GM19239 (cell line): ENCODE measurements around the gene ASAP3.

Experiments
- DNase-seq: peaks from one replicate; pipeline ENCODE4 v3.0.0; 2011; ENCODE audit warnings: low spot score; ENCODE audit not compliant: insufficient read length
- FAIRE-seq: peaks from 2 replicates; lab custom pipeline; 2011; peaks lifted over from hg19 to GRCh38; lab: Jason Lieb, UNC

ASAP3 gene

GRCh38 chr1:23453455-23454000, 30.5 kb downstream of the ASAP3 start:
- FAIRE-seq (no peak), DNase-seq (no peak)

GRCh38 chr1:23452011-23452411, 32.0 kb downstream of the ASAP3 start:
- DNase-seq (no peak), FAIRE-seq (no peak)

DNA sequence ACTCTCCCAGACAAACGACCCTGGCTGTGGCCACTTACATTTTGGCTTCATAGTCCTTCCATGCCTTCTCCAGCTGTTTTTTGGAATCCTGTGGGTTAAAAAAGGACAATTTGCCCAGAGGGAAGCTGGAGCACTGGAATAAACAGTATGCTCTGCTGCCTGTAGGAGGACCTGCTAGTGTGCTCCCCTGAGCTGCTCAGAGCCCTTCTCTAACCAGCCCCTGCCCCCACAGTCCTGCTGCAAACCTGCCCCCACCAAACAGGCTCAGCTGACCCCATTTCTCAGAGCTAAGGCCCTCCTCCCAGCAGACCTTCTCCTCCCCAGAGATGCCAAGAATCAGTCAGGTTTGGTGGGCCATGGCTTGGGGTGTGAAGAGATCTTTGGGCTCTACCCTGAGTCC, 32.5 kb downstream of the ASAP3 start:
- DNase-seq: no peak
- no peak for FAIRE-seq

DNA sequence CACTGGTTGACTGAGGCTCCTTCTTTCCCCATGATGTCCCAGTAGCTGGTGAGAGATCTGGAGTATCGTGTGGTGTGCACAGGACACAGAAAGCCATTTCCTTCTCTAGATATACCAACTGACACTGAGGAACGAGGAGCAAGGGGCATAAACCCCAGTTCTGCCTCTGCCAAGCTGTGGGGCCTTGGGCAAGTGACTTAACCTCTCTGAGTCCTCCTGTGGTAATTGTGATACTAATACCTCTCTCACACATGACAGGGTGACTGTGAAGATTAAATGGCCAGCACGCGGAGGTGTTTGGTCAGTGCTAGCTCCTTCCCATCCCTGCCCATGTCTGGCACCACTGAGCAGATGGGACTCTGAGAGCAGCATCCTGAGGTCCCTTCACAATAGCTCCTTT, 33.1 kb downstream of the ASAP3 start:
- DNase-seq (no peak), FAIRE-seq (no peak)

- FAIRE-seq (no peak), DNase-seq (no peak)
These were observed 34.0 kb downstream of the ASAP3 start for GRCh38 chr1:23449958-23450357.

DNA sequence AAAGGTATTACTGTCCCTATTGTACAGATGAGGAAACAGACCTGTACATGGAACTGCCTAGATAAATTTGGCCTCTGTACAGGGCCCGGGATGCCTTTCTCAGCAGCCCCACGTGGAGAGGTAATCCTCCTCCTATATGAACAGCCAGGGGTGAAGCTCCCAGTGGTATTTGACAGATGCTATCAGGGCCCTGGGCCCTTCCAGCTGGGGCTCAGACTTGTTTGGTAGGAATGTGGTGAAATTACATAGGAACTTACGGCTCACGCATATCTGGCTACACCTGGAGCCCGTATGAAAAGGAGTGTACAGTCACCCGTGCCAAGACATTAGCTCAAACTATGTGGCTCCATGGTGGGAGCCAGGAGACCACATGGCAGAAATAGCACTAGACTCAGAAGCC, 34.7 kb downstream of the ASAP3 start:
- FAIRE-seq (no peak), DNase-seq (no peak)

DNA sequence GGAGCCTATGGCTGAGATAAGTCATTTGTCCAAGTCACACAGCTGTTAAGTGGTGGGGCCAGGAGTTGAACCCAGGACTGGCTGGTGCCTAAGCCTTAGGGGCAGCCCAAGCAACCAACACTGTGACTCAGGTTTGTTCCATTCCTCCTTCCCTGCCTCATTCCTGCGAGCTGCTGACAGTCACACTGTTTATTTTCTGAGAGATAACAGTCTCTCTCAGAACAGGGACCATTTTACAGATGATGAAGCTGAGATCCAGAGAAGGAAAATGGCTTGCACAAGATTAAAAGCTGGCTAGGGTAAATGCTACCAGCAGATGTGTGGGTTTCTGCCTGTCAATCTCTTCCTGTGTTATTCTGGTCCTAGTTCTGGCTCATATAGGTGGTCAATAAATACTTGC, 35.1 kb downstream of the ASAP3 start:
- FAIRE-seq: no peak
- DNase-seq: no peak

- FAIRE-seq (no peak), DNase-seq (no peak)
These were observed 37.2 kb downstream of the ASAP3 start for GRCh38 chr1:23446661-23447310.

DNA sequence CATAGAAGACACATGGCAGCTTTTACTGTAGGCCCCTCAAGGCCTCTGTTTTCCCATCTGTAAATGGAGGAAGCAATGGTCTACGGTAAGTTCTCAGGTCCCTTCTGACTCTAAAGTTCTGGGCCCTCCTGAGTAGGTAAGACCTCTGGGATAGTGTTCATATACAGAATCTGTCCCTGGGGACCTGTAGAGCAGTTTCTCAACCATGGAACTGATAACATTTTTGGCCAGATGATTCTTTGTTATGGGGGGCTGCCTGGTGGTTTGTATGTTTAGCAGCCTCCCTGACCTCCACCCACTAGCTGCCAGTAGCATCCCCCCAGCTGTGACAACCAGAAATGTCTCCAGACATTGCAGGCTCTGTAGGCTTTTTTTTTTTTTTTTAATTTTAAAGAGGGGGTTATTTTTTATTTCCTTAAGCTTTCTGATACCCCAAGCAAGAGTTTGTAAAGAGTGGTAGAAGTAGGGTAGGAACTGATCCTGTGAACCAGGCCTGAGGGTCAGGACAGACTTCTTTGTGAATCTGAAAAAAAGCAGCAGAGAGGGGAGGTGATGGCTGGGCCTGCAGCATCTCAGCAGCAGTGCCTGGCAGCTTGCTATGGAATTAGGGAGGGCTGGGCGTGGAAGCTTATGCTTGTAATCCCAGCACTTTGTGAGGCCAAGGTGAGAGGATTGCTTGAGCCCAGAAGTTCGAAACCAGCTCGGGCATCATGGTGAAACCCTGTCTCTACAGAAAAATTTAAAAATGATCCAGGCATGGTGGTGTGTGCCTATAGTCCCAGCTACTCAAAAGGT, 39.2 kb downstream of the ASAP3 start:
- no peak for FAIRE-seq
- DNase-seq: no peak

- no peak for DNase-seq
- no peak for FAIRE-seq
These were observed 39.9 kb downstream of the ASAP3 start for GRCh38 chr1:23444104-23444533.

GRCh38 chr1:23442751-23443150, 41.2 kb downstream of the ASAP3 start:
- DNase-seq (no peak), FAIRE-seq (no peak)

- DNase-seq: no peak
- FAIRE-seq: no peak
These were observed 42.4 kb downstream of the ASAP3 start for GRCh38 chr1:23441446-23442148.

DNA sequence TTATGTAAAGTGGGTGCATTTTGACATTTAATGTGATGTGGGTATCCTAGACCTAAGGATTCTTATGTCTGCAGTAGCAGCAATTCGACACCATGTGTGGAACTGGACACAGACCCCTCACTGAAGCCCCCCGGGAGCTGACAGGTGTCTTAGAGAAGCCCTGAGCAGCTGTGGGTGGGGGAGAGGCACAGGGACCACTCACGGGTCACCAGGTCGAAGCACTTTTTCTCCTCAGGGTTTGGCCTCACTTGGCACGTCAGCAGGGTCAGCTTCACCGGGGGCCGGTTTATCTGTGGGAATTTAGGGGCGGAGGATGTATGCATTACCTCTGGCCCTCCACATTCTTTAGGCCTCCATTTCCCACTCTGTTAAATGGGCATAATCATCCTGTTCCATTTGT, 45.4 kb downstream of the ASAP3 start:
- FAIRE-seq (no peak), DNase-seq (no peak)

- FAIRE-seq (no peak), DNase-seq (no peak)
These were observed 46.7 kb downstream of the ASAP3 start for GRCh38 chr1:23437355-23437664.

GRCh38 chr1:23436520-23437354, 47.2 kb downstream of the ASAP3 start:
- DNase-seq: no peak
- no peak for FAIRE-seq

GRCh38 chr1:23434260-23434775, 49.7 kb downstream of the ASAP3 start:
- FAIRE-seq: no peak
- DNase-seq: no peak

- no peak for DNase-seq
- no peak for FAIRE-seq
These were observed 50.9 kb downstream of the ASAP3 start for GRCh38 chr1:23433122-23433521.

- FAIRE-seq: no peak
- DNase-seq: no peak
These were observed 52.5 kb downstream of the ASAP3 start for GRCh38 chr1:23431431-23431830.

- FAIRE-seq (no peak), DNase-seq (no peak)
These were observed 53.2 kb downstream of the ASAP3 start for GRCh38 chr1:23430803-23431202.
